Activated CD8-positive, alpha-beta memory T cell treated with anti-CD3 and anti-CD28 coated beads for 48 hours (primary cell): ENCODE measurements around the gene LRRC4C.
"Not testable (repeated sequence)": the region's sequence is repeated elsewhere in the genome, so short reads cannot be mapped to it uniquely, and the experiment has no call there.

Source experiments
- DNase-seq, 3 experiments: peaks; one replicate each; pipeline ENCODE4 v3.0.0-alpha.2; 2020; ENCODE audit warnings: low read depth in 2 of 3, low spot score in 2 of 3

The LRRC4C gene

GRCh38 chr11:40885250-40885954 is 574.0 kb downstream of the LRRC4C start:
- no peak for DNase-seq

GRCh38 chr11:40882301-40882700 is 577.2 kb downstream of the LRRC4C start:
- DNase-seq = no peak

- no peak for DNase-seq
Observed at GRCh38 chr11:40879911-40880310, 579.5 kb downstream of the LRRC4C start.

- DNase-seq = no peak
Observed at GRCh38 chr11:40877981-40878380, 581.5 kb downstream of the LRRC4C start.

GRCh38 chr11:40877256-40877655 is 582.2 kb downstream of the LRRC4C start:
- DNase-seq = no peak

- no peak for DNase-seq
Observed at GRCh38 chr11:40867991-40868632, 591.3 kb downstream of the LRRC4C start.

GRCh38 chr11:40857754-40858153 is 601.7 kb downstream of the LRRC4C start:
- DNase-seq = not testable (repeated sequence)

- DNase-seq = no peak
Observed at GRCh38 chr11:40842750-40843339, 616.6 kb downstream of the LRRC4C start.

GRCh38 chr11:40841231-40841630 is 618.2 kb downstream of the LRRC4C start:
- no peak for DNase-seq

- no peak for DNase-seq
Observed at GRCh38 chr11:40838181-40838683, 621.2 kb downstream of the LRRC4C start.

GRCh38 chr11:40827116-40827515 is 632.3 kb downstream of the LRRC4C start:
- no peak for DNase-seq

- DNase-seq = no peak
Observed at GRCh38 chr11:40826601-40827000, 632.9 kb downstream of the LRRC4C start.

GRCh38 chr11:40825201-40825834 is 634.1 kb downstream of the LRRC4C start:
- no peak for DNase-seq

- DNase-seq = no peak
Observed at GRCh38 chr11:40819230-40819629, 640.2 kb downstream of the LRRC4C start.

GRCh38 chr11:40816976-40817375 is 642.5 kb downstream of the LRRC4C start:
- no peak for DNase-seq

- no peak for DNase-seq
Observed at GRCh38 chr11:40797981-40798380, 661.5 kb downstream of the LRRC4C start.

- DNase-seq = no peak
Observed at GRCh38 chr11:40787224-40787623, 672.2 kb downstream of the LRRC4C start.

GRCh38 chr11:40763046-40763445 is 696.4 kb downstream of the LRRC4C start:
- DNase-seq = no peak

- no peak for DNase-seq
Observed at GRCh38 chr11:40759341-40759740, 700.1 kb downstream of the LRRC4C start.

GRCh38 chr11:40754297-40754696 is 705.2 kb downstream of the LRRC4C start:
- DNase-seq = no peak

GRCh38 chr11:40746282-40746681 is 713.2 kb downstream of the LRRC4C start:
- DNase-seq = no peak

- DNase-seq = no peak
Observed at GRCh38 chr11:40732132-40732531, 727.3 kb downstream of the LRRC4C start.
